PFSK-1 (cell line): ENCODE measurements around the gene IFI30.

ENCODE experiments used
- REST ChIP-seq, 2 experiments: IDR thresholded peaks; 2 replicates each; pipeline versions ENCODE4 v1.6.1 to v1.8.0; 2011 to 2012; ENCODE audit warnings: low read depth in 2 of 2, low read length in 2 of 2, control low read depth in 1 of 2, inconsistent platforms in 1 of 2, mild to moderate bottlenecking in 1 of 2, moderate library complexity in 1 of 2; ENCODE audit not compliant: insufficient read depth in 1 of 2
- TAF1 ChIP-seq: IDR thresholded peaks from 2 replicates; pipeline ENCODE4 v1.6.1; 2012; ENCODE audit warnings: low read length, control low read depth, borderline replicate concordance; ENCODE audit not compliant: insufficient read depth

GRCh38 chr19:18211683-18212082 is 38.1 kb downstream of the IFI30 start:
- no peak for TF ChIP-seq REST (IDR thresholded peaks at IDR 0.05; ENCODE audit: insufficient read depth in 1 of 2, low read depth in 2 of 2, low read length in 2 of 2)
- no peak for TF ChIP-seq TAF1
